ENCODE results near the gene SGPP2.

DNA sequence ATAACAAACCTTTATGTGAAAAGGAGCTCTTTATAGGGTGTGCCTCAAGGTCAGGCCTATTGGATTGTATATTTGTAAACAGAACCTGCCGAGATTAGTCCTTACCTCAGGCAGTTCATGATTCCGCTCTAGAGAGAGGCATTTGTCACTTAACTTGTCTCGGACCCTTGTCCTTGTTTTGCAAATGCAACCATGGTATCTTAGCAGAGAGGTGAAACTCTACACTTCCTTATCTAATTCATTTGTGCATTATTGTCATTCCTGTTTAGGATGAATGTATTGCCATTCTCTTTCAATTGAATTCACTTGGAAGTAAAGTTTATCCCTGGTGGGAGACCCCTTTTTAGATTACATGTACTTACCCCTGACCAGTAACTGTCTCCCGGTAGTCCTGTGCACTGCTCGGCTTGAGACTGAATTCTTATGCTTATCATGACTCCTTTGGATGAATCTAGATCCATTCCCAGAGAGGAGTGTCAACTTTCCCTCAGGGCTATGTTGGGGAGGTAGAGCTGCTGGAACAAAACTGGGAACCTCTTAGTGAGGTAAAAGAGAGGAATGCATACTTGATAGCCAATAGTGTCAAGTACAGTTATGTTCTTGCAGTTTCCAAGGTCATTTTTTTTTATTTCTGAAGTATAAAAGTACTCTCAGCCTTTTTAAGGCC, 46.6 kb downstream of the SGPP2 start:
- TF ChIP-seq CTCF (conservative IDR thresholded peaks at IDR 0.05) = no peak
- no peak for TF ChIP-seq EZH2 (IDR thresholded peaks at IDR 0.05; ENCODE audit: low read depth)

Data from PC-9 (cell line).